Upper lobe of left lung (tissue), 6 donors: ENCODE measurements around the gene KIF15. TPM values are rescaled to one million over a fixed set of nuclear protein-coding genes. Genes with fewer than 3 reads are reported as not detected.

ENCODE experiments used
- ATAC-seq, 2 donors: fragments of 200-7000 bp; cut with Tn5 transposase; one replicate each; pipeline ENCODE4 v1.9.1; 2022; ENCODE audit warnings: mild to moderate bottlenecking in 2 of 2, moderate library complexity in 2 of 2; ENCODE audit not compliant: low FRiP score in 2 of 2
- DNase-seq, 2 donors: peaks; one replicate each; pipeline ENCODE4 v3.0.0-alpha.2; 2019 to 2020
- H3K27ac ChIP-seq, 4 donors: fragments of 200-600 bp; sonication (generic); one replicate each; pipeline ENCODE4 v1.5.1; 2016 to 2019
- H3K27me3 ChIP-seq, 4 donors: fragments of 200-600 bp; sonication (generic); one replicate each; pipeline ENCODE4 v1.5.1; 2017 to 2019
- H3K36me3 ChIP-seq, 4 donors: fragments of 200-600 bp; sonication (generic); one replicate each; pipeline ENCODE4 v1.5.1; 2016 to 2019
- H3K4me1 ChIP-seq, 4 donors: fragments of 200-600 bp; sonication (generic); one replicate each; pipeline ENCODE4 v1.5.1; 2018 to 2019
- H3K4me3 ChIP-seq, 4 donors: fragments of 200-600 bp; sonication (generic); one replicate each; pipeline ENCODE4 v1.5.1; 2017 to 2019; ENCODE audit warnings: mild to moderate bottlenecking in 2 of 4, moderate library complexity in 1 of 4
- H3K9me3 ChIP-seq, 4 donors: fragments of 200-600 bp; sonication (generic); one replicate each; pipeline ENCODE4 v1.5.1; 2018 to 2019
- CTCF ChIP-seq, 6 experiments: fragments of 450-650 bp in 4 of 6; fragments of 200-600 bp in 2 of 6; sonication (generic) in 2 of 6; IDR thresholded peaks; one replicate each; pipeline ENCODE4 v1.5.1; 2016 to 2019; ENCODE audit warnings: antibody characterized with exemption in 6 of 6
- EP300 ChIP-seq, 4 donors: sonication (generic); formaldehyde crosslinking; IDR thresholded peaks; one replicate each; pipeline ENCODE4 v1.5.1; 2017; ENCODE audit warnings: antibody characterized with exemption in 4 of 4, control low read depth in 2 of 4
- POLR2A ChIP-seq, 4 donors: fragments of 450-650 bp; IDR thresholded peaks; one replicate each; pipeline ENCODE4 v1.5.1; 2016 to 2017; ENCODE audit warnings: antibody characterized with exemption in 4 of 4, mild to moderate bottlenecking in 2 of 4
- POLR2AphosphoS5 ChIP-seq, 2 donors: sonication (generic); formaldehyde crosslinking; IDR thresholded peaks; one replicate each; pipeline ENCODE4 v1.5.1; 2017; ENCODE audit warnings: antibody characterized with exemption in 2 of 2
- WGBS, 2 donors: methylation state at CpG; one replicate each; pipeline ENCODE4 v1.1.5; 2017 to 2018; 5-methylcytosine and 5-hydroxymethylcytosine counted together
- total RNA-seq, 6 donors: library from RNA; depleted of rRNA in 4 of 6; stranded (reverse); fragments of >200 nt in 4 of 6; gene quantifications; one replicate each; pipeline versions ENCODE4 v1.1.0 to v1.2.1, GENCODE V29; 2016 to 2021
- donor health status: DM: no; HTN: no; CAD: no; lungs with moderate emphysema.
- donor health status: DM: no; HTN: yes; CAD: no; lungs with severe emphysema.

The KIF15 gene
- total RNA-seq, 6 donors from 2014 or later: 0.69 to 2.3 (median 0.89) TPM; not detected in 1

GRCh38 chr3:44883213-44883955 lies 121.8 kb downstream of the KIF15 start:
- Histone ChIP-seq H3K27me3 (no peaks in the 10 kb centered on the region), H3K36me3 (no peaks in the 10 kb centered on the region), H3K4me1 (no peaks in the 10 kb centered on the region), H3K9me3 (no peaks in the 10 kb centered on the region), H3K4me3 (no peak overlapping the region), H3K27ac (no peak overlapping the region)
- ATAC-seq: no peak
- no peak for TF ChIP-seq EP300 (IDR thresholded peaks at IDR 0.05)
- TF ChIP-seq CTCF (IDR thresholded peaks at IDR 0.05): no peak
- TF ChIP-seq POLR2A (IDR thresholded peaks at IDR 0.05): no peak
- no peak for TF ChIP-seq POLR2AphosphoS5 (IDR thresholded peaks at IDR 0.05)
- WGBS, 2 donors: 92 to 94% methylated on average over 2 to 3 of the region's 5 CpGs
- DNase-seq: no peak

DNA sequence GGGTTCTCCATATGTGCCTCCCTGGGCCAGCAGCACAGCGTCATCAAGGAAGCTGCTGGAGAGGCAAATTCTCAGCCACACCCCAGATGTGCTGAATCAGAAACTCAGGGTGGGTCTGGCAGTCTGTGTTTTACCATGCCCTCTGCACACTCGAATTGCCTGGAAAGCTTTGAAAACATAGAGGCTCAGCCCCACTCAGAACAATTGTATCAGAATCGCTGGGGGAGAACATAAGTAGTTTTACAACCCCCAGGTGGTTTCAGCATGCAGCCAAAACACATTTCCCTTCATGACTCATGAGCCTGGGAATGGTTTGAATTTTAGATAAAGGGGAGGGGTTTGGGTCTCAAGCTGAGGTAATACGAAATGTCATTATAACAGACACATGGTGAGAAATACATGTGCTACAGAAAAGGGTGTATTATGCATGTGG lies 122.4 kb downstream of the KIF15 start:
- WGBS, 2 donors: 76 to 77% methylated on average over 4 of the region's 4 CpGs
- H3K4me1 ChIP-seq: no peaks in the 10 kb centered on the region
- no peak overlapping the region for H3K27ac ChIP-seq
- TF ChIP-seq POLR2AphosphoS5 (IDR thresholded peaks at IDR 0.05) (no peak), CTCF (IDR thresholded peaks at IDR 0.05) (no peak), EP300 (IDR thresholded peaks at IDR 0.05) (no peak), POLR2A (IDR thresholded peaks at IDR 0.05) (no peak)
- H3K4me3 ChIP-seq: no peak overlapping the region
- no peaks in the 10 kb centered on the region for H3K27me3 ChIP-seq
- H3K9me3 ChIP-seq: no peaks in the 10 kb centered on the region
- DNase-seq (no peak), ATAC-seq (peak in 1 of 2 donors; percentile 67)
- H3K36me3 ChIP-seq: no peaks in the 10 kb centered on the region

GRCh38 chr3:44885618-44886017 lies 124.0 kb downstream of the KIF15 start:
- ATAC-seq (peak in 1 of 2 donors; percentile 62), DNase-seq (no peak)
- no peaks in the 10 kb centered on the region for H3K27me3 ChIP-seq
- WGBS, 2 donors: 58 to 78% methylated on average over 4 of the region's 4 CpGs
- H3K27ac ChIP-seq: no peak overlapping the region
- no peak overlapping the region for H3K4me3 ChIP-seq
- H3K4me1 ChIP-seq: no peaks in the 10 kb centered on the region
- H3K36me3 ChIP-seq: no peaks in the 10 kb centered on the region
- TF ChIP-seq EP300 (IDR thresholded peaks at IDR 0.05) (no peak), POLR2AphosphoS5 (IDR thresholded peaks at IDR 0.05) (no peak), CTCF (IDR thresholded peaks at IDR 0.05) (no peak), POLR2A (IDR thresholded peaks at IDR 0.05) (no peak)
- H3K9me3 ChIP-seq: no peaks in the 10 kb centered on the region

GRCh38 chr3:44886561-44886960 lies 125.0 kb downstream of the KIF15 start:
- ATAC-seq (peak in 1 of 2 donors; percentile 53), DNase-seq (no peak)
- H3K4me1 ChIP-seq: no peaks in the 10 kb centered on the region
- H3K9me3 ChIP-seq: no peaks in the 10 kb centered on the region
- WGBS, 2 donors: 64 to 75% methylated on average over 3 of the region's 3 CpGs
- H3K27ac ChIP-seq: no peak overlapping the region
- no peaks in the 10 kb centered on the region for H3K27me3 ChIP-seq
- no peaks in the 10 kb centered on the region for H3K36me3 ChIP-seq
- TF ChIP-seq POLR2AphosphoS5 (IDR thresholded peaks at IDR 0.05) (peak in 1 of 2 donors; percentile 29), POLR2A (IDR thresholded peaks at IDR 0.05) (no peak), CTCF (IDR thresholded peaks at IDR 0.05) (no peak), EP300 (IDR thresholded peaks at IDR 0.05) (no peak)
- H3K4me3 ChIP-seq: no peak overlapping the region

- WGBS, 2 donors: 57 to 82% methylated on average over 7 of the region's 7 CpGs
- ATAC-seq: no peak
- no peak for DNase-seq
- Histone ChIP-seq H3K4me1 (no peaks in the 10 kb centered on the region), H3K36me3 (no peaks in the 10 kb centered on the region), H3K9me3 (no peaks in the 10 kb centered on the region), H3K27me3 (no peaks in the 10 kb centered on the region), H3K27ac (no peak overlapping the region), H3K4me3 (no peak overlapping the region)
- TF ChIP-seq POLR2AphosphoS5 (IDR thresholded peaks at IDR 0.05) (no peak), CTCF (IDR thresholded peaks at IDR 0.05) (no peak), POLR2A (IDR thresholded peaks at IDR 0.05) (no peak), EP300 (IDR thresholded peaks at IDR 0.05) (no peak)
Observed at GRCh38 chr3:44887101-44887500, 125.5 kb downstream of the KIF15 start.
